Adipocyte (in vitro differentiated cells): ENCODE data around the gene PPM1M.

Experiments
- DNase-seq: peaks from one replicate; pipeline ENCODE4 v3.0.0-alpha.2; 2015; ENCODE audit warnings: low read depth
- H3K27me3 ChIP-seq: replicated peaks from 2 replicates; pipeline ENCODE4 v1.7.0; 2013; ENCODE audit warnings: mild to moderate bottlenecking, low read length, moderate library complexity; ENCODE audit not compliant: control insufficient read depth, insufficient read depth
- H3K36me3 ChIP-seq: 2 replicates; pipeline ENCODE4 v1.7.0; 2013; ENCODE audit warnings: low read length, mild to moderate bottlenecking, moderate library complexity; ENCODE audit not compliant: control insufficient read depth, insufficient read depth, severe bottlenecking
- H3K4me1 ChIP-seq: 2 replicates; pipeline ENCODE4 v1.7.0; 2013; ENCODE audit warnings: mild to moderate bottlenecking, low read length, moderate library complexity; ENCODE audit not compliant: control insufficient read depth, insufficient read depth
- H3K4me3 ChIP-seq: 2 replicates; pipeline ENCODE4 v1.7.0; 2013; ENCODE audit warnings: mild to moderate bottlenecking, low read length, moderate library complexity
- H3K9ac ChIP-seq: 2 replicates; pipeline ENCODE4 v1.7.0; 2013; ENCODE audit warnings: mild to moderate bottlenecking, low read length, moderate library complexity
- H3K9me3 ChIP-seq: 2 replicates; pipeline ENCODE4 v1.7.0; 2013; ENCODE audit warnings: mild to moderate bottlenecking, low read length, moderate library complexity; ENCODE audit not compliant: control insufficient read depth

PPM1M gene

DNA sequence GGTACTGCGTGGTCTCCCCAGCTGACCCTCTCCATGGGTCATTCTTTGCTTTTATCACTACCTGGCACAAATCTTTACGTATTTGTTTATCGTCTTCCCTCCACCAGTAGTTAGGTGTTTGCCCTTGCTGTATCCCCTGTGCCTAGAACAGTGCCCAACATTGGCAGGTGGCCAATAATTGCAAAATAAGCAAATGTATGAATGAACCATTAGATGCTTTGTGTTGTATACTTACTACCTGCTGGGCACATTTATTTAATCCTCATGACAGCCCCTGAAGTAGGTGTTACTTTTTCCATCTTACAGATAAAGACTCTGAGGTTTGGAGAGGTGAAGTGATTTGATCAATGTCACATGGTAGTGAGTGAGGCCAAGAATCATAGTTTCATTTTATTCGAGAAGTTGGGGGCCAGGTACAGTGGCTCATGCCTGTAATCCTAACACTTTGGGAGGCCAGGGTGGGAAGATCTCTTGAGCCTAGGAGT is 4.6 kb upstream of the PPM1M start:
- Histone ChIP-seq H3K9me3 (no peaks in the 10 kb centered on the region), H3K36me3 (no peaks in the 10 kb centered on the region), H3K4me3 (no peak overlapping the region), H3K9ac (no peak overlapping the region), H3K4me1 (peaks cover 46% of the 10 kb centered on the region), H3K27me3 (no peaks in the 10 kb centered on the region)
- no peak for DNase-seq

DNA sequence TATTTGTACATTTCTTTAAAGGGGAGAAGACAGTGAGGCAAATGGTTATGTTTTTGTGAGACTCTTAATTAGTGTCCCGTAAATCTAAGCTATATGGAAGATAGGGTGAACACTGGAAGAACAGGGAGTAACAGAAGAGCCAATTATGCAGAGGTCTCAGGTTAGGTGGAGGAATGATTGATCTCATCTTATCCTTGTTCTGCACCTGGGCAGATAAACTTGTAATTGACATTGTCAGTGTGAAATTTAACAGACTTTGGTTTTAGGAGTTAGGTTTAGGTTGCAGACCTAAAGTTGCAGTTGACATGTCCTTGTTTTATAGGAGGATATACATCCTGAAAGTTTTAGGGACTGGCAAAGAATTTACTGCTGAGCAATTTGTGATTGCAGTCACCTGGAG is 3.5 kb upstream of the PPM1M start:
- Histone ChIP-seq H3K9ac (no peak overlapping the region), H3K9me3 (no peaks in the 10 kb centered on the region), H3K4me1 (peaks cover 51% of the 10 kb centered on the region), H3K4me3 (no peak overlapping the region), H3K27me3 (no peaks in the 10 kb centered on the region), H3K36me3 (no peaks in the 10 kb centered on the region)
- DNase-seq = no peak

DNA sequence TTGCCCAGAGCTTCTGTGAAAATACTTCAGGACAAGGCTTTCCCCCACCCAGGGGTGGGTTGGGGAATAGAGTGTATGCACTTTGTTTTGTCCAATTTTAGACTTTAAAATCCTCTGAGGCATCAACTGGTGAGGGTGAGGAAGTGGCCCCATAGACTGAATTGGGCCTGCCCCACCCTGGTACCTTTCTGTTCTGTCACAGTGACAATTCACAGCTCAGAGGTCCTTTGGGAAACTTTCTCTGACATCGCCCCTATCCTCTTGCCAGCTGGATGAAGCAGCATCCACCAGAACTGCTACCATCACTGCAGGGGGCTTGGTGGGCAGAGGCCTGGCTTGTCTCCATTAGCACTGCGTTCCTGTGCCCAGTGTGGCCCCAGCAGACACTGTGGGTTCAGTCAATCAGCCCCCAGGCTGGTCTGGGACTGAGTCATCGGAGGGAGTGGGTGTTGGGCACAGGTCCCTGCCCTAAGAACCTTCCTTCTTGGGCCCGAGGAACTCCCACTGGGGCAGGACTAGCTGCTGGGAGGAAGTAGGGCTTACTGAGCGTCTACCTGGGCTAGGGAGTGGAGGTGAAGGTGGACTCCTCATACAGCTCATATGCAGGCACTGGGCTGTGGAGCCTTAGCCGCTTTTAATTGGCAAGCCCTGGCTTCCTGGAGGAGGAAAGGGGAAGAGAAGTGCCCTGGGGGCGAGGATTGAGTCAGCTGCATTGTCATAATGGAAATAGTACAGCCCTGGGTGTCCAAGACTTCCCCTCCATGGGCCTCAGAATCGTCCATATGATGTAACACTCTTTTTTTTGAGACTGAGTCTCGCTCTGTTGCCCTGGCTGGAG is 1.5 kb upstream of the PPM1M start:
- H3K9ac ChIP-seq = no peak overlapping the region
- H3K4me1 ChIP-seq = peaks cover 40% of the 10 kb centered on the region
- peak; percentile 79 for DNase-seq

DNA sequence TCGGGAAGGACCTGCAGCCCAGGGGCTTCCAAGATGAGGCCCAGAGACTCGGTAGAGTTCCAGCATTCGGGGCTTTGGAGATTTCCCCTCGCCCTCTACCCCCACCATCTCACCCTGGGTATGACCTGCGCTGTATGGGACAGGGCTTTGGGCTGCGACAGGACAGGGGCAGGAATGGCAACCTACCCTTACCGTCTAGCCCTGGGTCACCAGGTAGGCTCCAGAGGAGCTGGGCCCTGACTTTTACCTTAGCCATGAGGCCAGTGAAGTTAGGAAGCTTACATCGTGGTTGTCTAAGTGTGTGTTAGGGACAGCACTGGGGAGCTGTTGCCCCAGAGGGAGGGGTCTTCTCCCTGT is 683 bp downstream of the PPM1M start:
- Histone ChIP-seq H3K27me3 (no peaks in the 10 kb centered on the region), H3K36me3 (peaks cover 28% of the 10 kb centered on the region), H3K9me3 (no peaks in the 10 kb centered on the region), H3K4me1 (peaks cover 25% of the 10 kb centered on the region), H3K4me3 (peak overlapping the region; percentile 82), H3K9ac (peak overlapping the region; percentile 85)
- DNase-seq = no peak

More for the DNA sequence above, 1.5 kb upstream of the PPM1M start:
- H3K36me3 ChIP-seq = peaks cover 6% of the 10 kb centered on the region
- H3K9me3 ChIP-seq = no peaks in the 10 kb centered on the region
- H3K27me3 ChIP-seq = no peaks in the 10 kb centered on the region
- no peak overlapping the region for H3K4me3 ChIP-seq

DNA sequence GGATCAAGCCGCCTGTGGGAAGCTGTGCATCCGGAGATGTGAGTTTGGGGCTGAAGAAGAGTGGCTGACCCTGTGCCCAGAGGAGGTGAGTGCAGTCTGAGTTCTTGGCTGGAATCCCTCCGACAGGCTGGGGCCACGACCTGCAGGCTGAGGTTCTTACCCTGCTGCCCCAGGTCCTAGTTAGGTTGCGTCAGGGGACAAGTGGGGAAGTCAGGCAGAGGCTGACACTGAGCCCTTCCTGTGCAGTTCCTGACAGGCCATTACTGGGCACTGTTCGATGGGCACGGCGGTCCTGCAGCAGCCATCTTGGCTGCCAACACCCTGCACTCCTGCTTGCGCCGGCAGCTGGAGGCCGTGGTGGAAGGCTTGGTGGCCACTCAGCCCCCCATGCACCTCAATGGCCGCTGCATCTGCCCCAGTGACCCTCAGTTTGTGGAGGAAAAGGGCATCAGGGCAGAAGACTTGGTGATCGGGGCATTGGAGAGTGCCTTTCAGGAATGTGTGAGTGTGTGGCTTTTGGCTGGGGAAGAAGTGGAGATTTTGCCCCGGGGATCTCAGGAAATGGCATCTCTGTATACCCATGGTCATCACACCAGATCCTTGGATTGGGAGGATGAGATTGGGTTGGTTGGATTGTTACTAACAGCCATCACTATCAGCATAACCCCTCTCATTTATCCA is 1.3 kb downstream of the PPM1M start:
- no peak for DNase-seq
- Histone ChIP-seq H3K9me3 (no peaks in the 10 kb centered on the region), H3K9ac (peak overlapping the region; percentile 85), H3K4me3 (peak overlapping the region; percentile 82), H3K4me1 (peaks cover 25% of the 10 kb centered on the region), H3K36me3 (peaks cover 35% of the 10 kb centered on the region), H3K27me3 (no peaks in the 10 kb centered on the region)

DNA sequence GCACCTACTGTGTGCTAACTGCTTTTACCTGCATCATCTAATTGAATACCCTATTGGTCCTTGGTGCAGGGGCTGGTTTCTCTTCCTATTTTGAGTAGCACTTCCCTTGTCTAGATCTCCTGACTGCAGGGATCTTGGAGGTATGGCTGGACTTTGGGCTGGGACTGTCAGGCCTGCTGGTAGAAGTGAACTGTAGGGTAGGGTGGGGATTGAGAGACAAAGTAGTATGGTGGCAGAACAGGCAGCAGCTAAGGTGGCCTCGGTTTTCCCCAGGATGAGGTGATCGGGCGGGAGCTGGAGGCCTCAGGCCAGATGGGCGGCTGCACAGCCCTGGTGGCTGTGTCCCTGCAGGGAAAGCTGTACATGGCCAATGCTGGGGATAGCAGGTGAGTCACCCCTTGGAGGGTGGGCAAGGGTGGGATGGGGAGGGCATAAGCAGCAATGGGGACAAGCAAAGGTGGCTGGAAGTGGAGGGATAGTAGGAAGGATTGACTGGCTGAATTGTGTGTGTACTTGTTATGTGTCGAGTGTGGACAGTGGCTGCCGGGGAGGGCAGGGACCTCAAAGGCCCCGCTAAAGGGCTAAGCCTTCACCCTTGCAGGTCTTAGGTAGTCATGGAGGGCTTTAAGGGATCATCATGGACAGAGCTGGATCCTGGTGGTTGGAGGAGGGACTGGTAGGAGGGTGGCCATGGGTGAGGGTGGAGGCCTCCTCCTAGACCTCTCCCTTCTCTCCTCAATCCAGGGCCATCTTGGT is 2.0 kb downstream of the PPM1M start:
- no peak overlapping the region for H3K4me3 ChIP-seq
- no peaks in the 10 kb centered on the region for H3K9me3 ChIP-seq
- H3K36me3 ChIP-seq = peaks cover 41% of the 10 kb centered on the region
- no peaks in the 10 kb centered on the region for H3K27me3 ChIP-seq
- H3K4me1 ChIP-seq = peaks cover 25% of the 10 kb centered on the region
- DNase-seq = no peak
- H3K9ac ChIP-seq = no peak overlapping the region

DNA sequence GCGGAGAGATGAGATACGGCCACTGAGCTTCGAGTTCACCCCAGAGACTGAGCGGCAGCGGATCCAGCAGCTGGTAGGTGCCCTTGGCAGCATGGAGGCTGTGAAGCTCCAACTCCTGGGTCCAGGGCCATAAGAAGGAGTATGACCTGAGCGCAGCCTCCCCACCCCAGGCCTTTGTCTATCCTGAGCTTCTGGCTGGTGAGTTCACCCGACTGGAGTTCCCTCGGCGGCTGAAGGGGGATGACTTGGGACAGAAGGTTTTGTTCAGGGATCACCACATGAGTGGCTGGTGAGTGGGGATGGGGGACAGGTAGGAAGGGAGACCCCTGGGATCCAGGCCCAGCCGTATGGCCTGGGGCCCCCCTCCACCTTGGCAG is 2.6 kb downstream of the PPM1M start:
- Histone ChIP-seq H3K27me3 (no peaks in the 10 kb centered on the region), H3K4me3 (no peak overlapping the region), H3K9me3 (no peaks in the 10 kb centered on the region), H3K36me3 (peaks cover 45% of the 10 kb centered on the region), H3K9ac (no peak overlapping the region), H3K4me1 (peaks cover 25% of the 10 kb centered on the region)
- DNase-seq = no peak

DNA sequence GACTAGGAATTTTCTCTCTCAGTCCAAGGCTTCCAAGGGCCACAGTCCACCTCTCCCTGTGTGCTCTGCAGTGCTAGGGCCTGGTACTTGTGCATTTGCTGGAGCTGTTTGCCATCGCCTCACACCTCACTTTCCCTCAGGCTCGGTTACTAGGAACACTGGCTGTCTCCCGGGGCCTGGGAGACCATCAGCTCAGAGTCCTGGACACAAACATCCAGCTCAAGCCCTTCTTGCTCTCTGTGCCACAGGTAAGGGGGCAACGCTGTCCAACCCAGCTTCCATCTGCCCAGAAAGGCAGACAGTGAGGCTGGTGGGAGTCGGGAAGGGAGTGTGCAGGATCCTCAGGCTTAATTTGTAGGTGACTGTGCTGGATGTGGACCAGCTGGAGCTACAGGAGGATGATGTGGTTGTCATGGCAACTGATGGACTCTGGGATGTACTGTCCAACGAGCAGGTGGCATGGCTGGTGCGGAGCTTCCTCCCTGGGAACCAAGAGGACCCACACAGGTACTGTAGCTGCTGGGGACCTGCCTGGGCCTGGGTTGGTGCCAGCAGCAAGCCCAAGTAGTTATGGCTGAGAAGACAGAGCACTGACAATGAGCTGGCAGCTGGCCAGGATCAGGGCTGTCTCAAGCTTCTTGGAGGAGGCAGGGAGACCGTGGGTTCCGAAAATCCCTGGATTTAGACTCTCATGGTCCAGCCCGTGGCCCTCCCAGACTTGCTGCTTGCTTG is 3.4 kb downstream of the PPM1M start:
- DNase-seq = no peak
- H3K27me3 ChIP-seq = no peaks in the 10 kb centered on the region
- no peaks in the 10 kb centered on the region for H3K9me3 ChIP-seq
- peaks cover 24% of the 10 kb centered on the region for H3K4me1 ChIP-seq
- H3K36me3 ChIP-seq = peaks cover 53% of the 10 kb centered on the region
- H3K9ac ChIP-seq = no peak overlapping the region
- no peak overlapping the region for H3K4me3 ChIP-seq

DNA sequence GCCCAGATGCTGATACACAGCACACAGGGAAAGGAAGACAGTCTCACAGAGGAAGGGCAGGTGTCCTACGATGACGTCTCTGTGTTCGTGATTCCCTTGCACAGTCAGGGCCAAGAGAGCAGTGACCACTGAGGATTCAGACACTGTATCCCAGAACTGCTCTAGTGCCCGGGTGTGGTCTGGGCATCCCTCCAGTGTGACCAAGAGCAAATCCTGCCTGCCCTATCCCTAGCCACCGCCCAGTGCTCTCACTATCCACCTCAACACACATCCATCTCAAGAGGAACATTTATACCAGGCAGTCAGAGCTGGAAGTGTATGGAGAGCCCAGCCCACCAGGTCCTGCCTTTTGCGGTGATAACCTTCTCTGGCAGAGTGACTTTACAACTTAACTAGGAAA is 4.1 kb downstream of the PPM1M start:
- no peak overlapping the region for H3K9ac ChIP-seq
- peaks cover 59% of the 10 kb centered on the region for H3K36me3 ChIP-seq
- no peak overlapping the region for H3K4me3 ChIP-seq
- no peak for DNase-seq
- H3K4me1 ChIP-seq = peaks cover 19% of the 10 kb centered on the region
- no peaks in the 10 kb centered on the region for H3K27me3 ChIP-seq
- H3K9me3 ChIP-seq = no peaks in the 10 kb centered on the region

DNA sequence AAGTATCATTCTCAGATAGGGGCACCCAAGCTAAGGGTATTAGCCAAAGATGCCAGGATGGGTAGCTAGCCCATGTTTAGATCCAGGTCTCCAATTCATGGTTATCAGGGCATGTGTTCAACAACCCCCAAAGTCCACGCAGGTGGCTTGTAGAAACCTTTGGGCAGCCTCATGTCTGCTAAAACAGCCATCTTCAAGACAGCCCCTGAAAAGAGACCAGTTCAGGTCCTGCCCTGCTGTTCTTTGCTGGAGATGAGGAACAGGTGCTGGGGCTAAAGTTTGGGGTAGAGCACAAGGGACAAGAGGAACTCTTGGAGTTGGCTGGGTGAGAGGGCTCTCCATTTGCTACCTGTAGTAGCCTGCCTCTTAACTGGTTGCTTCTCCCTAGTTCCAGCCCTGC is 4.6 kb downstream of the PPM1M start:
- no peak for DNase-seq
- Histone ChIP-seq H3K4me3 (no peak overlapping the region), H3K36me3 (peaks cover 63% of the 10 kb centered on the region), H3K9ac (no peak overlapping the region), H3K27me3 (no peaks in the 10 kb centered on the region), H3K4me1 (peaks cover 14% of the 10 kb centered on the region), H3K9me3 (no peaks in the 10 kb centered on the region)
